ENCODE measurements around the gene SULT1C2.
"Not testable (repeated sequence)": the region's sequence is repeated elsewhere in the genome, so short reads cannot be mapped to it uniquely, and the experiment has no call there.

Gene SULT1C2

GRCh38 chr2:108355906-108356734 is 67.4 kb downstream of the SULT1C2 start:
- DNase-seq, result no peak

- DNase-seq, result not testable (repeated sequence)
These were observed 70.6 kb downstream of the SULT1C2 start for GRCh38 chr2:108359336-108359735.
